Panc1 (cell line): ENCODE measurements around the gene ERCC5. TPM values are rescaled to one million over a fixed set of nuclear protein-coding genes. Genes with fewer than 3 reads are reported as not detected.

Experiments
- ATAC-seq: fragments of 200-7000 bp; cut with Tn5 transposase; 2 replicates; pipeline ENCODE4 v1.9.1; 2020; ENCODE audit warnings: mild to moderate bottlenecking, moderate library complexity
- BruUV-seq: library from RNA; stranded (reverse); fragments of 400-500 nt; replicated peaks from 2 replicates; lab custom pipeline; 2021; lab: Mats Ljungman, UMichigan
- CTCF ChIA-PET: fragments of 300-600 bp; sonication (Branson Sonifier 250); formaldehyde crosslinking; loops from one replicate; lab custom pipeline; 2022; ENCODE audit warnings: antibody characterized with exemption; lab: Charles Lee
- POLR2A ChIA-PET: fragments of 300-600 bp; sonication (Branson Sonifier 250); formaldehyde crosslinking; loops from one replicate; lab custom pipeline; 2022; ENCODE audit warnings: antibody characterized with exemption; lab: Charles Lee
- DNase-seq: peaks from one replicate; pipeline ENCODE4 v3.0.0-alpha.2; 2010; ENCODE audit warnings: low read depth, low spot score
- H3K27ac ChIP-seq: 2 replicates; pipeline ENCODE4 v1.5.1; 2011; ENCODE audit warnings: mild to moderate bottlenecking, low read length, inconsistent platforms
- H3K27me3 ChIP-seq: fragments of 200-500 bp; sonication (Bioruptor generic); 2 replicates; pipeline ENCODE4 v1.6.0; 2014; ENCODE audit warnings: low read length, inconsistent platforms; ENCODE audit not compliant: control insufficient read depth, insufficient read depth
- H3K36me3 ChIP-seq: fragments of 200-500 bp; sonication (Bioruptor generic); 2 replicates; pipeline ENCODE4 v1.5.1; 2014; ENCODE audit warnings: inconsistent platforms, mild to moderate bottlenecking, low read length, moderate library complexity; ENCODE audit not compliant: control insufficient read depth, insufficient read depth
- H3K4me1 ChIP-seq: 2 replicates; pipeline ENCODE4 v1.5.1; 2011; ENCODE audit warnings: inconsistent platforms, mild to moderate bottlenecking, low read length, moderate library complexity; ENCODE audit not compliant: control insufficient read depth, insufficient read depth
- H3K4me3 ChIP-seq, 2 experiments: 2 replicates each; pipeline ENCODE4 v1.5.1; 2011 to 2012; ENCODE audit warnings: low read depth in 2 of 2, low read length in 2 of 2, mild to moderate bottlenecking in 2 of 2, inconsistent platforms in 1 of 2, moderate library complexity in 1 of 2
- H3K9me3 ChIP-seq: fragments of 200-500 bp; sonication (Bioruptor generic); 2 replicates; pipeline ENCODE4 v1.5.1; 2014; ENCODE audit warnings: low read depth, mild to moderate bottlenecking, inconsistent platforms, low read length, moderate library complexity; ENCODE audit not compliant: control insufficient read depth, insufficient read depth
- POLR2AphosphoS5 ChIP-seq: IDR thresholded peaks from 2 replicates; pipeline ENCODE4 v1.6.1; 2012; ENCODE audit warnings: mild to moderate bottlenecking, low read depth, low read length, moderate library complexity
- REST ChIP-seq, 2 experiments: IDR thresholded peaks; 2 replicates each; pipeline ENCODE4 v1.6.1; 2011 to 2012; ENCODE audit warnings: low read depth in 2 of 2, control low read depth in 1 of 2, low read length in 1 of 2, mild to moderate bottlenecking in 1 of 2, moderate library complexity in 1 of 2; ENCODE audit not compliant: insufficient read depth in 1 of 2
- SIN3A ChIP-seq: IDR thresholded peaks from 2 replicates; pipeline ENCODE4 v1.6.1; 2012; ENCODE audit warnings: low read depth, mild to moderate bottlenecking, low read length, moderate library complexity, borderline replicate concordance; ENCODE audit not compliant: insufficient read depth
- TCF7L2 ChIP-seq: IDR thresholded peaks from 2 replicates; pipeline ENCODE4 v1.6.1; 2011; ENCODE audit warnings: mild to moderate bottlenecking, low read depth, low read length, inconsistent platforms
- in situ Hi-C: cut with HindIII; loops from 2 replicates; pipeline ENCODE4 v1.10.0; 2016; ENCODE audit warnings: low sequenced_read_pairs, low pct_unique_long_range_greater_than_20kb
- intact Hi-C: fragments of 100-400 bp; cut with micrococcal nuclease; formaldehyde crosslinking; loops from one replicate; pipeline ENCODE4 v1.10.0; 2022; ENCODE audit not compliant: unreplicated experiment
- total RNA-seq: library from RNA; stranded (reverse); gene quantifications from one replicate; pipeline ENCODE4 v1.2.1, GENCODE V29; 2021; ENCODE audit not compliant: unreplicated experiment
- TF ChIP-seq, protein P1 (sequence below): fragments of 450-650 bp; IDR thresholded peaks from 2 replicates; pipeline ENCODE4 v1.5.1; 2017; ENCODE audit warnings: mild to moderate bottlenecking

ERCC5 gene
- total RNA-seq, 1 experiment from 2014 or later: 19.6 TPM

DNA sequence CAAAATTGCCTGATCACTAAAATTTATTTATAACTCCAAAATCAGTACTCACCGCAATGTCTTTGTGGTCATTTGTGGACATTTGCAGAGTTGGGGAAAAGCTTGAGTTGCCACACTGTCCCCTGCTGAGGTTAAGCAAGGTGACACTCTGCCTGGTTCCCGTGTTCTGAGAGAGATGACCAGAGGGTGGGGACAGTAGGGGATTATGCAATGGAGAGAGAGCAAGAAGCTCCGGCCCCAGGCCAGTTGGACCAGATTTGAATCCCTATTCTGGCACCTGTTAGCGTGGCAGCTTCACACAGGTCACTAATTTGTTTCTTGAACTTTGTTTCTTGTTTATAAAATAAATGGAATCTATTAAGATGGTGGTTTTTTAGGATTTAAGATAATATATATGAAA, 17.8 kb downstream of the ERCC5 start:
- in situ Hi-C loops (no loop called here), intact Hi-C loops (no loop called here)
- Histone ChIP-seq H3K4me1 (no peaks in the 10 kb centered on the region), H3K27me3 (no peaks in the 10 kb centered on the region), H3K27ac (no peak overlapping the region), H3K9me3 (no peaks in the 10 kb centered on the region), H3K4me3 (no peak overlapping the region), H3K36me3 (peaks cover 6% of the 10 kb centered on the region)
- no peak for DNase-seq
- ChIA-PET CTCF (no interaction called here), POLR2A (no interaction called here)
- no TSS peak for BruUV-seq
- TF ChIP-seq REST (IDR thresholded peaks at IDR 0.05; ENCODE audit: insufficient read depth in 1 of 2, low read depth in 2 of 2, low read length in 1 of 2): no peak
- no peak for TF ChIP-seq SIN3A
- TF ChIP-seq POLR2AphosphoS5: no peak
- TF ChIP-seq TCF7L2: no peak
- TF ChIP-seq, protein P1, sequence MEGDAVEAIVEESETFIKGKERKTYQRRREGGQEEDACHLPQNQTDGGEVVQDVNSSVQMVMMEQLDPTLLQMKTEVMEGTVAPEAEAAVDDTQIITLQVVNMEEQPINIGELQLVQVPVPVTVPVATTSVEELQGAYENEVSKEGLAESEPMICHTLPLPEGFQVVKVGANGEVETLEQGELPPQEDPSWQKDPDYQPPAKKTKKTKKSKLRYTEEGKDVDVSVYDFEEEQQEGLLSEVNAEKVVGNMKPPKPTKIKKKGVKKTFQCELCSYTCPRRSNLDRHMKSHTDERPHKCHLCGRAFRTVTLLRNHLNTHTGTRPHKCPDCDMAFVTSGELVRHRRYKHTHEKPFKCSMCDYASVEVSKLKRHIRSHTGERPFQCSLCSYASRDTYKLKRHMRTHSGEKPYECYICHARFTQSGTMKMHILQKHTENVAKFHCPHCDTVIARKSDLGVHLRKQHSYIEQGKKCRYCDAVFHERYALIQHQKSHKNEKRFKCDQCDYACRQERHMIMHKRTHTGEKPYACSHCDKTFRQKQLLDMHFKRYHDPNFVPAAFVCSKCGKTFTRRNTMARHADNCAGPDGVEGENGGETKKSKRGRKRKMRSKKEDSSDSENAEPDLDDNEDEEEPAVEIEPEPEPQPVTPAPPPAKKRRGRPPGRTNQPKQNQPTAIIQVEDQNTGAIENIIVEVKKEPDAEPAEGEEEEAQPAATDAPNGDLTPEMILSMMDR: no peak
- no peak for ATAC-seq

DNA sequence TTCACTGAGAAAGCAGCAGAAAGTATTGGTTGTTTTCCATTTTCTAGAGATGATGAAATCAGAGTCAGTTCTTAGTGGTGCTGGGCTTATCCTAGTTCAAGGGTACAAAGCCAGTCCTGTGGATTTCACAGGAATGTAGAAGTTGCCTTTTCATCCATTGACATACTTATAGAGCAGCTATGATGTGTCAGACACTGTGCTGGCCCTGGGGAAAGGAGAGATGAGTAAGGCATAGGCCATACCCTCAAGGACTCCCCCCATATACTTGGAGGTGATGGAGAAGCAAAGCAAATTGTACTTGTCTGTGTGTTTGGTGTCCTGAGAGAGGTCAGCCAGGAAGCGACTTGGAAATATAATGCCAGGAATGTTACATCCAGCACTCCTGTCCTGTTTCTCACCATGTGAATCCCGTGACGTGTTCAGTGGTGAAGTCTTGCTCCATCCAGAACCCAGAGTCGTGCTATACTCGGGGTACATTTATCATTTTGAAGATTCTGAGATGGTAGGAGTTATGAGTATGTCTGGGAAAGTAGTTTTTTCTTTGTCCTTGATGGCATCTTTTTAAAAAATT, 22.6 kb downstream of the ERCC5 start:
- intact Hi-C loops: no loop called here
- POLR2A ChIA-PET: no interaction called here
- Histone ChIP-seq H3K4me3 (no peak overlapping the region), H3K9me3 (no peaks in the 10 kb centered on the region), H3K27ac (no peak overlapping the region), H3K36me3 (peaks cover 8% of the 10 kb centered on the region), H3K27me3 (no peaks in the 10 kb centered on the region), H3K4me1 (no peaks in the 10 kb centered on the region)
- DNase-seq (no peak), ATAC-seq (no peak)
- TF ChIP-seq, protein P1: no peak
- no peak for TF ChIP-seq REST (IDR thresholded peaks at IDR 0.05; ENCODE audit: insufficient read depth in 1 of 2, low read depth in 2 of 2, low read length in 1 of 2)
- no peak for TF ChIP-seq POLR2AphosphoS5
- no peak for TF ChIP-seq TCF7L2
- no peak for TF ChIP-seq SIN3A
- CTCF ChIA-PET: no interaction called here
- BruUV-seq: no TSS peak
- in situ Hi-C loops: no loop called here
